ENCODE data around the gene ZNF207.
"Not testable (repeated sequence)": the region's sequence is repeated elsewhere in the genome, so short reads cannot be mapped to it uniquely, and the experiment has no call there.

The ZNF207 gene

GRCh38 chr17:32388613-32389459 is 38.9 kb downstream of the ZNF207 start:
- DNase-seq = no peak

GRCh38 chr17:32393904-32394303 is 43.9 kb downstream of the ZNF207 start:
- DNase-seq = no peak

GRCh38 chr17:32396343-32396742 is 46.4 kb downstream of the ZNF207 start:
- DNase-seq = no peak

- no peak for DNase-seq
Observed at GRCh38 chr17:32398946-32399345, 49.0 kb downstream of the ZNF207 start.

GRCh38 chr17:32410085-32410484 is 60.1 kb downstream of the ZNF207 start:
- not testable (repeated sequence) for DNase-seq

- DNase-seq = no peak
Observed at GRCh38 chr17:32426894-32427293, 76.9 kb downstream of the ZNF207 start.

GRCh38 chr17:32429598-32429997 is 79.6 kb downstream of the ZNF207 start:
- DNase-seq = no peak

All from suppressor macrophage treated with lipopolysaccharide for 4 hours (primary cell).